ENCODE measurements around the gene ABCA13. TPM values are rescaled to one million over a fixed set of nuclear protein-coding genes. Genes with fewer than 3 reads are reported as not detected.

The ABCA13 gene
- polyA plus RNA-seq, 1 donor (not counting 4 experiments of a cell fraction or from before 2014, with no cell fraction given): 0.76 TPM

DNA sequence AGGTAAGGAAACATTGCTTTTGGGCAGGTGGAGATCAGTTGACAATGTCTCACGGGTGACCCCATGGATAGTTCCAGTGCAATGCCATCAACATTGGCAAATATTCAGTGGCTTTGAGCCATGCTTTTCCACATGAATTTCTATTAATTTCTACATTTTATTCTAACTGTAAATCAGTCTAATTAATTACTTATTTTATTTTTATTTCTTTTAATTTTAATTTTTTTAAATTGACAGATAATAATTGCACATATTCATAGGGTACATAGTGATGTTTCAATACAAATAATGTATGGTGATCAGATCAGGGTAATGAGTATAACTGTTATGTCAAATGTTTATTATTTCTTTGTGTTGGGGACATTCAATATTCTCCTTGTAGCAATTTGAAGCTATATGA lies 3.8 kb downstream of the ABCA13 start:
- Histone ChIP-seq H3K4me2 (ENCODE audit: control insufficient read depth, extremely low read depth, insufficient read depth, low read depth, low read length) (no peak overlapping the region), H3K4me3 (ENCODE audit: control insufficient read depth in 2 of 3, extremely low read depth in 1 of 3, insufficient read depth in 2 of 3, low read depth in 1 of 3, low read length in 3 of 3) (no peak overlapping the region), H3K27me3 (ENCODE audit: control insufficient read depth, extremely low read depth, insufficient read depth, low read length) (no peaks in the 10 kb centered on the region), H3K27ac (ENCODE audit: control insufficient read depth, insufficient read depth, low read length) (no peak overlapping the region), H3K4me1 (ENCODE audit: control insufficient read depth, extremely low read depth, insufficient read depth, low read length) (peaks cover 7% of the 10 kb centered on the region), H3K9ac (ENCODE audit: control insufficient read depth, extremely low read depth, insufficient read depth, low read length) (no peak overlapping the region), H3K9me1 (ENCODE audit: control insufficient read depth, extremely low read depth, insufficient read depth, low read length) (no peaks in the 10 kb centered on the region), H3K9me3 (ENCODE audit: control insufficient read depth, low read depth, low read length) (no peaks in the 10 kb centered on the region), H3K36me3 (ENCODE audit: control insufficient read depth in 2 of 2, extremely low read depth in 1 of 2, insufficient read depth in 2 of 2, low read length in 2 of 2) (no peaks in the 10 kb centered on the region), H2AFZ (ENCODE audit: control insufficient read depth, low read length) (no peak overlapping the region), H4K20me1 (ENCODE audit: control insufficient read depth, extremely low read depth, insufficient read depth, low read length) (no peaks in the 10 kb centered on the region), H3K79me2 (ENCODE audit: control insufficient read depth, insufficient read depth, low read length) (no peaks in the 10 kb centered on the region)
- no peak for DNase-seq (ENCODE audit: low read depth, low spot score)
- dilution Hi-C loops (cut with MboI; ENCODE audit: extremely low pct_ligation_motif_present, low sequenced_read_pairs): no loop called here
- TF ChIP-seq EZH2 (IDR thresholded peaks at IDR 0.05; ENCODE audit: low read length): no peak
- TF ChIP-seq, protein P1, sequence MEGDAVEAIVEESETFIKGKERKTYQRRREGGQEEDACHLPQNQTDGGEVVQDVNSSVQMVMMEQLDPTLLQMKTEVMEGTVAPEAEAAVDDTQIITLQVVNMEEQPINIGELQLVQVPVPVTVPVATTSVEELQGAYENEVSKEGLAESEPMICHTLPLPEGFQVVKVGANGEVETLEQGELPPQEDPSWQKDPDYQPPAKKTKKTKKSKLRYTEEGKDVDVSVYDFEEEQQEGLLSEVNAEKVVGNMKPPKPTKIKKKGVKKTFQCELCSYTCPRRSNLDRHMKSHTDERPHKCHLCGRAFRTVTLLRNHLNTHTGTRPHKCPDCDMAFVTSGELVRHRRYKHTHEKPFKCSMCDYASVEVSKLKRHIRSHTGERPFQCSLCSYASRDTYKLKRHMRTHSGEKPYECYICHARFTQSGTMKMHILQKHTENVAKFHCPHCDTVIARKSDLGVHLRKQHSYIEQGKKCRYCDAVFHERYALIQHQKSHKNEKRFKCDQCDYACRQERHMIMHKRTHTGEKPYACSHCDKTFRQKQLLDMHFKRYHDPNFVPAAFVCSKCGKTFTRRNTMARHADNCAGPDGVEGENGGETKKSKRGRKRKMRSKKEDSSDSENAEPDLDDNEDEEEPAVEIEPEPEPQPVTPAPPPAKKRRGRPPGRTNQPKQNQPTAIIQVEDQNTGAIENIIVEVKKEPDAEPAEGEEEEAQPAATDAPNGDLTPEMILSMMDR (optimal IDR thresholded peaks at IDR 0.05 in 1 of 3, IDR thresholded peaks at IDR 0.05 in 1 of 3, conservative IDR thresholded peaks at IDR 0.05 in 1 of 3; ENCODE audit: extremely low read depth in 1 of 3, insufficient read depth in 2 of 3, low read length in 3 of 3): no peak
- FAIRE-seq: no peak

DNA sequence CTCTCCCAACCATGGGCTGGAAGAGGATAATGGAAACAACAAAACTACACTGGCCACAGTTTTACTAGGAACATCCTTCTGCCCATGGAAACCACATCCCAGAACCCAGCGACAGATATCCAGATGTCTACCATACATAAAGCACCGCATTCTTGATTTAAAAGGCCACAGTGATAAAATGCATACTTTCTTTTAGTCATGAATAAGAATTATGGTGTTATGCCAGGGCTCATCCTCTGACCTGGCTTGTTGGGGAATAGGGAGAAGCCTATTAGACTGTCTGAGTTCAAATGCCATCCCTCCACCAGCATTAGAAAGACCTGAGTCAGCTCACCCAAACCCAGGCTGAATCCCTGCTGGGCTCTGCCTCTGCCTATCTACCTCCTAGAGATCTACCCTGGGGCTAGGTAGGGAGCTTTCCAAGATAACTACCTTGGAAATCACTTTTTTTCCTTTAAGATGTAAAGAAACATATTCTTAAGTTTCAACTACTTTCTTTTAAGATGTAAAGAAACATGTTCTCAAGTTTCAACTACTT lies 5.2 kb downstream of the ABCA13 start:
- Histone ChIP-seq H3K4me2 (ENCODE audit: control insufficient read depth, extremely low read depth, insufficient read depth, low read depth, low read length) (no peak overlapping the region), H2AFZ (ENCODE audit: control insufficient read depth, low read length) (no peak overlapping the region), H3K4me3 (ENCODE audit: control insufficient read depth in 2 of 3, extremely low read depth in 1 of 3, insufficient read depth in 2 of 3, low read depth in 1 of 3, low read length in 3 of 3) (no peak overlapping the region), H3K4me1 (ENCODE audit: control insufficient read depth, extremely low read depth, insufficient read depth, low read length) (peaks cover 1% of the 10 kb centered on the region), H4K20me1 (ENCODE audit: control insufficient read depth, extremely low read depth, insufficient read depth, low read length) (no peaks in the 10 kb centered on the region), H3K27ac (ENCODE audit: control insufficient read depth, insufficient read depth, low read length) (no peak overlapping the region), H3K27me3 (ENCODE audit: control insufficient read depth, extremely low read depth, insufficient read depth, low read length) (no peaks in the 10 kb centered on the region), H3K9ac (ENCODE audit: control insufficient read depth, extremely low read depth, insufficient read depth, low read length) (no peak overlapping the region), H3K9me1 (ENCODE audit: control insufficient read depth, extremely low read depth, insufficient read depth, low read length) (no peaks in the 10 kb centered on the region), H3K79me2 (ENCODE audit: control insufficient read depth, insufficient read depth, low read length) (no peaks in the 10 kb centered on the region), H3K9me3 (ENCODE audit: control insufficient read depth, low read depth, low read length) (no peaks in the 10 kb centered on the region), H3K36me3 (ENCODE audit: control insufficient read depth in 2 of 2, extremely low read depth in 1 of 2, insufficient read depth in 2 of 2, low read length in 2 of 2) (no peaks in the 10 kb centered on the region)
- FAIRE-seq (peak; percentile 9), DNase-seq (ENCODE audit: low read depth, low spot score) (no peak)
- dilution Hi-C loops (cut with MboI; ENCODE audit: extremely low pct_ligation_motif_present, low sequenced_read_pairs): no loop called here
- no peak for TF ChIP-seq EZH2 (IDR thresholded peaks at IDR 0.05; ENCODE audit: low read length)
- TF ChIP-seq, protein P1 (optimal IDR thresholded peaks at IDR 0.05 in 1 of 3, IDR thresholded peaks at IDR 0.05 in 1 of 3, conservative IDR thresholded peaks at IDR 0.05 in 1 of 3; ENCODE audit: extremely low read depth in 1 of 3, insufficient read depth in 2 of 3, low read length in 3 of 3): no peak
